Activated CD8-positive, alpha-beta T cell treated with anti-CD3 and anti-CD28 coated beads for 36 hours (primary cell): Measurements from ENCODE around the gene LGR6. TPM values are rescaled to one million over a fixed set of nuclear protein-coding genes. Genes with fewer than 3 reads are reported as not detected.
A peak's percentile ranks its signal among the peaks of the same experiment; 100 is the strongest.

Experiments used
- ATAC-seq: fragments of 200-7000 bp; cut with Tn5 transposase; one replicate; pipeline ENCODE4 v1.10.0; 2021; ENCODE audit warnings: mild to moderate bottlenecking, moderate library complexity
- CTCF ChIA-PET: fragments of 350-600 bp; sonication (Branson Sonifier 250); formaldehyde crosslinking; loops from one replicate; lab custom pipeline; 2021; ENCODE audit warnings: antibody characterized with exemption; lab: Charles Lee
- POLR2A ChIA-PET: fragments of 350-600 bp; sonication (Branson Sonifier 250); formaldehyde crosslinking; loops from one replicate; lab custom pipeline; 2021; ENCODE audit warnings: antibody characterized with exemption; lab: Charles Lee
- DNase-seq: peaks from one replicate; pipeline ENCODE4 v3.0.0-alpha.2; 2020
- H3K27ac Mint-ChIP-seq: one replicate; pipeline ENCODE4 v1.8.0; 2021; ENCODE audit warnings: mild to moderate bottlenecking, mixed read lengths
- H3K27me3 Mint-ChIP-seq: one replicate; pipeline ENCODE4 v1.8.0; 2021; ENCODE audit warnings: mixed read lengths
- H3K36me3 Mint-ChIP-seq: one replicate; pipeline ENCODE4 v1.8.0; 2021; ENCODE audit warnings: low read depth, mixed read lengths
- H3K4me1 Mint-ChIP-seq: one replicate; pipeline ENCODE4 v1.8.0; 2021; ENCODE audit warnings: low read depth, mixed read lengths
- H3K4me3 Mint-ChIP-seq: one replicate; pipeline ENCODE4 v1.8.0; 2021; ENCODE audit warnings: mild to moderate bottlenecking, moderate library complexity, mixed read lengths
- H3K9me3 Mint-ChIP-seq: one replicate; pipeline ENCODE4 v1.8.0; 2021; ENCODE audit warnings: mixed read lengths
- intact Hi-C: fragments of 100-400 bp; cut with micrococcal nuclease; formaldehyde crosslinking; loops from one replicate; pipeline ENCODE4 v1.10.0; 2022
- total RNA-seq, 2 experiments: library from RNA; stranded (reverse); gene quantifications; one replicate each; pipeline ENCODE4 v1.2.3, GENCODE V29; 2021
- TF ChIP-seq, protein P1 (sequence below): fragments of 200-600 bp; IDR thresholded peaks from one replicate; pipeline ENCODE4 v1.8.0; 2022; ENCODE audit warnings: antibody characterized with exemption, mild to moderate bottlenecking

LGR6 gene
- total RNA-seq, 2 experiments from 2014 or later, result 0.34 TPM

DNA sequence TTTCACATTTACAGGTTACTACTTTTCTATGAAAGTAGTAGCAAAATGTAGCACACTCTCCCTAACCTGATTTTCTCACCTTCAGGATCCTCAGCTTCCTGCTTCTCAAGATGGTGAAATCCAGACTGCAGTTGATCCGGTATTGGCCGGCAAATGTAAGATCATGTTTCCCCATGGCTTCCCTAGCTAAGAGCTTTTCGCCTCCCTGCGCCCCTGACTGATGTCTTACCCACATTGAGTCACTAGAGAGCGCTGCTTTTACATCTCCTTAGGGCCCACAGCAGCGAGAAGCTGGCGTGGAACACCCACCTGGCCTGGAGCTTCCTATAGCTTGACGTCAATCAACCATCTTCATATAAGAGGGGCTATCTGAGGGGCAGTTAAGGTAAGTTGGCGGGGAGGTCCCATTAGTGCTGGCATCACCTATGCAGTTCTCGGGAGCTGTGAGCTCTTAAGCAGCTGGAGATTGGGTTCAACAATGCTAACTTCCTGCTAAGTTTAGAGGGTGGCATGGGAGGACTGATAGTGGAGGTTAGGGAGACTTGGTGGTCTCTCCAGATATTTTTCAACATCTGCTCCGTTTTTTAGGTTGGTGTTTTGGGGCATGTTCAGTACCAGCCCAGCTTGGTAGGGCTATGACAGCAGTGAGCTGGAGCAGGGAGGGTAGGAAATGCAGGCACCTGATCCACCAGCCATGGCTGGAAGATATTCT is 38.7 kb upstream of the LGR6 start:
- TF ChIP-seq, protein P1, sequence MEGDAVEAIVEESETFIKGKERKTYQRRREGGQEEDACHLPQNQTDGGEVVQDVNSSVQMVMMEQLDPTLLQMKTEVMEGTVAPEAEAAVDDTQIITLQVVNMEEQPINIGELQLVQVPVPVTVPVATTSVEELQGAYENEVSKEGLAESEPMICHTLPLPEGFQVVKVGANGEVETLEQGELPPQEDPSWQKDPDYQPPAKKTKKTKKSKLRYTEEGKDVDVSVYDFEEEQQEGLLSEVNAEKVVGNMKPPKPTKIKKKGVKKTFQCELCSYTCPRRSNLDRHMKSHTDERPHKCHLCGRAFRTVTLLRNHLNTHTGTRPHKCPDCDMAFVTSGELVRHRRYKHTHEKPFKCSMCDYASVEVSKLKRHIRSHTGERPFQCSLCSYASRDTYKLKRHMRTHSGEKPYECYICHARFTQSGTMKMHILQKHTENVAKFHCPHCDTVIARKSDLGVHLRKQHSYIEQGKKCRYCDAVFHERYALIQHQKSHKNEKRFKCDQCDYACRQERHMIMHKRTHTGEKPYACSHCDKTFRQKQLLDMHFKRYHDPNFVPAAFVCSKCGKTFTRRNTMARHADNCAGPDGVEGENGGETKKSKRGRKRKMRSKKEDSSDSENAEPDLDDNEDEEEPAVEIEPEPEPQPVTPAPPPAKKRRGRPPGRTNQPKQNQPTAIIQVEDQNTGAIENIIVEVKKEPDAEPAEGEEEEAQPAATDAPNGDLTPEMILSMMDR, result peak; percentile 72
- H3K9me3 Mint-ChIP-seq, result no peaks in the 10 kb centered on the region
- peak overlapping the region; percentile 75 for H3K27ac Mint-ChIP-seq
- peak; percentile 68 for ATAC-seq
- DNase-seq, result peak; percentile 71
- POLR2A ChIA-PET, result interaction anchor here (1.1 to 13.6 kb wide), 4 partner anchors 10 to 23 kb away, joined by 3 to 124 read pairs (median 5); partner anchors contain the start of gene ARL8A
- H3K27me3 Mint-ChIP-seq, result no peaks in the 10 kb centered on the region
- CTCF ChIA-PET, result interaction anchor here (0.6 to 2.8 kb wide), 23 partner anchors 8 to 554 kb away, joined by 3 to 38 read pairs (median 5); partner anchors contain the start of genes ARL8A, LGR6 and UBE2T
- H3K4me3 Mint-ChIP-seq, result no peak overlapping the region
- H3K36me3 Mint-ChIP-seq, result peaks cover 86% of the 10 kb centered on the region
- intact Hi-C loops, result no loop called here
- peaks cover 48% of the 10 kb centered on the region for H3K4me1 Mint-ChIP-seq

DNA sequence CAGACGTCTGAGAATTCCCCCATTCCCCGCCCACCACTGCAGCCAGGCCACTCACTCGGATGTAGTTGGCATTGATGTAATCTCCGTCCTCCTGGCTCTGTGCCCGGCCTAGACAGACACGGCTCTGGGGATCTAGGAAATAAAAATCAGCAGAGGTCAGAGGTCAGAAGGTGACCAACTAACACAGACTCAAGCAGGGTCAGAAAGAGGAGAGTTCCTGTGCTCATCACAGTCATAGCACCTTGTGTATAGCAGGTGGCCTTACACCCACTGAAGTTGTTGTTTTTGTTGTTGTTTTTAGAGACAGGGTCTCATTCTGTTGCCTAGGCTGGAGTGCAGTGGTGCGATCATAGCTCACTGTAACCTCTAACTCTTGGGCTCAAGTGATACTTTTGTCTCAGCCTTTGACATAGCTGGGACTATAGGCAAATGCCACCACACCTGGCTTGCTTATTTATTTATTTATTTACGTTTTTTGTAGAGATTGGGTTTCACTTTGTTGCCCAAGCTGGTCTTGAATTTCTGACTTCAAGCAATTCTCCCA is 38.0 kb upstream of the LGR6 start:
- H3K4me1 Mint-ChIP-seq, result peaks cover 47% of the 10 kb centered on the region
- TF ChIP-seq, protein P1, result no peak
- peaks cover 86% of the 10 kb centered on the region for H3K36me3 Mint-ChIP-seq
- ChIA-PET POLR2A (interaction anchor here (1.2 to 13.6 kb wide), 3 partner anchors 10 to 20 kb away, joined by 3 to 124 read pairs (median 3); partner anchors contain the start of gene ARL8A), CTCF (interaction anchor here (0.6 to 2.8 kb wide), 21 partner anchors 10 to 555 kb away, joined by 3 to 38 read pairs (median 5); partner anchors contain the start of genes ARL8A, LGR6 and UBE2T)
- no peaks in the 10 kb centered on the region for H3K9me3 Mint-ChIP-seq
- no peak overlapping the region for H3K4me3 Mint-ChIP-seq
- no peaks in the 10 kb centered on the region for H3K27me3 Mint-ChIP-seq
- intact Hi-C loops, result no loop called here
- DNase-seq, result no peak
- H3K27ac Mint-ChIP-seq, result no peak overlapping the region
- no peak for ATAC-seq

DNA sequence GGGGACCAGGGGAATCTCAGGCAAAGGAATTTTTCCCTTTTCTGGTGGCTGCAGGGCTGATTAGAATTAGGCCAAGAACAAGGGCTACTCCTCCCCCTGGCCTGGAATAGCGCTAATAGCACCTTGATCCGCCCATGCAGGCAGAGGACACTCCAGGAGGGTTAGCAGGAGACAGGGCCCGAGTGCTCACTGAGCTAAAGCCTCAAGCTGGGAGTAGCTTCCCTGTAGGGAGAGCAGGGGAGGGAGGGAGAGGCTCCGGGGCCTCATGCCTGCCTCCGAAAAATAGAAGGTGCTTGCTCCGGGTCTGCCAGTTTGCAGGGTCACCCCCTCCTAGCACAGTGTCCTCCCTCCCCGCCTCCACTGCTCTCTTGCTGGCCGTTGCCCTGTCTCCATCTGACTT is 37.0 kb upstream of the LGR6 start:
- no peaks in the 10 kb centered on the region for H3K27me3 Mint-ChIP-seq
- intact Hi-C loops, result no loop called here
- no peak for ATAC-seq
- peak overlapping the region; percentile 4 for H3K27ac Mint-ChIP-seq
- H3K36me3 Mint-ChIP-seq, result peaks cover 75% of the 10 kb centered on the region
- H3K4me1 Mint-ChIP-seq, result peaks cover 49% of the 10 kb centered on the region
- TF ChIP-seq, protein P1, result no peak
- no peaks in the 10 kb centered on the region for H3K9me3 Mint-ChIP-seq
- ChIA-PET POLR2A (interaction anchor here (1.2 to 13.6 kb wide), 3 partner anchors 9 to 19 kb away, joined by 3 to 124 read pairs (median 6); partner anchors contain the start of gene ARL8A), CTCF (interaction anchor here (0.6 to 2.8 kb wide), 5 partner anchors 9 to 159 kb away, joined by 3 to 38 read pairs (median 4); partner anchors contain the start of gene ARL8A)
- peak overlapping the region; percentile 95 for H3K4me3 Mint-ChIP-seq
- no peak for DNase-seq

DNA sequence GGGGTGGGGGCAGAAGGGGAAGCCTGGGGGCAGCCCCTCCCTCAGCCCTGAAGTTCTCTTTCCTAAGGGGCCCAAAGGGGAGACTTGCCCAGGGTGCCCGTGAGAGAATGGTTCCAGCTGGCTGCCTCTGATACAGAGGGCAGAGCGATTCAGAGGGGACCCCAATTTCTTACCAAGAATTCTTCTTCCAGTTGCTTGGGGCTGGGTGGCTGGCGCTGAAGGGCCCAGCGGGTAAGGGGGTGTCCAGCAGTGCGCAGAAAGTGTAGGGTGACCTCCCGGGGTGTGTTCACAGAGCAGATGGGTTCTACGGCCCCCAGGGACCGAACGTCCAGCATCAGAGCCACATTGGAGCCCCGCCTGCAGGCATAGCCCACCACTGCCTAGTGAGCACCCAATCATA is 35.7 kb upstream of the LGR6 start:
- no peaks in the 10 kb centered on the region for H3K9me3 Mint-ChIP-seq
- ATAC-seq (no peak), DNase-seq (no peak)
- H3K27ac Mint-ChIP-seq, result peak overlapping the region; percentile 95
- peaks cover 68% of the 10 kb centered on the region for H3K36me3 Mint-ChIP-seq
- intact Hi-C loops, result no loop called here
- H3K4me1 Mint-ChIP-seq, result peaks cover 61% of the 10 kb centered on the region
- POLR2A ChIA-PET, result interaction anchor here (13.6 kb wide), 1 partner anchor 13 kb away, joined by 124 read pairs; the partner anchor contains the start of gene ARL8A
- H3K27me3 Mint-ChIP-seq, result no peaks in the 10 kb centered on the region
- H3K4me3 Mint-ChIP-seq, result peak overlapping the region; percentile 95
- CTCF ChIA-PET, result interaction anchor here (1.2 kb wide), 1 partner anchor 35 kb away, joined by 4 read pairs; the partner anchor contains the start of gene LGR6
- TF ChIP-seq, protein P1, result no peak
